OCI-LY7 (cell line): Measurements from ENCODE around the gene SIRPA. TPM values are rescaled to one million over a fixed set of nuclear protein-coding genes. Genes with fewer than 3 reads are reported as not detected.

Experiments used
- BruUV-seq: library from RNA; stranded (reverse); fragments of 400-500 nt; replicated peaks from 2 replicates; lab custom pipeline; 2021; lab: Mats Ljungman, UMichigan
- CTCF ChIA-PET: fragments of 300-600 bp; sonication (Branson Sonifier 250); formaldehyde crosslinking; loops from one replicate; lab custom pipeline; 2022; ENCODE audit warnings: antibody characterized with exemption; ENCODE audit not compliant: unreplicated experiment; lab: Charles Lee
- POLR2A ChIA-PET: fragments of 300-600 bp; sonication (Branson Sonifier 250); formaldehyde crosslinking; loops from one replicate; lab custom pipeline; 2022; ENCODE audit warnings: antibody characterized with exemption; lab: Charles Lee
- DNase-seq: peaks from one replicate; pipeline ENCODE4 v3.0.0-alpha.2; 2015; ENCODE audit warnings: low spot score
- H2AFZ ChIP-seq: fragments of 200-600 bp; sonication (generic), shearing (Covaris generic); 2 replicates; pipeline ENCODE4 v1.6.1; 2014; ENCODE audit warnings: mild to moderate bottlenecking, antibody characterized with exemption, low read length, moderate library complexity
- H3K27ac ChIP-seq: fragments of 200-600 bp; sonication (generic); 2 replicates; pipeline ENCODE4 v1.5.1; 2014; ENCODE audit warnings: mixed run types, low read depth, mild to moderate bottlenecking, moderate library complexity, low read length, inconsistent platforms; ENCODE audit not compliant: poor library complexity, severe bottlenecking
- H3K36me3 ChIP-seq: fragments of 200-600 bp; sonication (generic); 2 replicates; pipeline ENCODE4 v1.6.1; 2014; ENCODE audit warnings: mild to moderate bottlenecking, antibody characterized with exemption, low read length, moderate library complexity, mixed read lengths; ENCODE audit not compliant: insufficient read depth
- H3K4me1 ChIP-seq: fragments of 200-600 bp; sonication (generic); 2 replicates; pipeline ENCODE4 v1.5.1; 2014; ENCODE audit warnings: mild to moderate bottlenecking, low read length; ENCODE audit not compliant: insufficient read depth, poor library complexity, severe bottlenecking
- H3K4me2 ChIP-seq: fragments of 200-600 bp; sonication (generic); 2 replicates; pipeline ENCODE4 v1.6.1; 2014; ENCODE audit warnings: mild to moderate bottlenecking, low read length
- H3K4me3 ChIP-seq: fragments of 200-600 bp; sonication (generic); 2 replicates; pipeline ENCODE4 v1.5.1; 2014; ENCODE audit warnings: mild to moderate bottlenecking, low read depth, low read length; ENCODE audit not compliant: poor library complexity, severe bottlenecking
- H3K79me2 ChIP-seq: fragments of 200-600 bp; sonication (generic); 2 replicates; pipeline ENCODE4 v1.6.1; 2016; ENCODE audit warnings: low read depth, mild to moderate bottlenecking, low read length, moderate library complexity, mixed read lengths; ENCODE audit not compliant: insufficient read depth
- H3K9me2 ChIP-seq: fragments of 200-600 bp; sonication (generic); 2 replicates; pipeline ENCODE4 v1.6.1; 2016; ENCODE audit warnings: mild to moderate bottlenecking, low read length, mixed read lengths; ENCODE audit not compliant: insufficient read depth
- H3K9me3 ChIP-seq: fragments of 200-600 bp; sonication (generic); 2 replicates; pipeline ENCODE4 v1.6.1; 2014; ENCODE audit warnings: mild to moderate bottlenecking, mixed run types, low read length, mixed read lengths
- H4K20me1 ChIP-seq: fragments of 200-600 bp; sonication (generic); 2 replicates; pipeline ENCODE4 v1.6.1; 2014; ENCODE audit warnings: mild to moderate bottlenecking, antibody characterized with exemption, low read length, moderate library complexity, mixed read lengths; ENCODE audit not compliant: insufficient read depth
- CTCF ChIP-seq: fragments of 200-600 bp; sonication (generic); conservative IDR thresholded peaks from 2 replicates; pipeline ENCODE4 v1.5.1; 2014; ENCODE audit warnings: mild to moderate bottlenecking, antibody characterized with exemption, low read length, moderate library complexity, mixed read lengths
- EZH2phosphoT487 ChIP-seq: fragments of 200-600 bp; sonication (generic); IDR thresholded peaks from 2 replicates; pipeline ENCODE4 v1.6.1; 2018; ENCODE audit warnings: low read depth, borderline replicate concordance, mild to moderate bottlenecking, mixed run types, antibody characterized with exemption, low read length, moderate library complexity, mixed read lengths
- intact Hi-C: fragments of 100-400 bp; cut with micrococcal nuclease; formaldehyde crosslinking; loops from one replicate; pipeline ENCODE4 v1.10.0; 2022; ENCODE audit not compliant: unreplicated experiment
- total RNA-seq, 2 experiments: library from RNA; depleted of rRNA in 1 of 2; stranded (reverse); fragments of >200 nt in 1 of 2; shearing (Covaris generic) in 1 of 2; gene quantifications; 2 replicates each; pipeline ENCODE4 v1.2.3, GENCODE V29; 2014 to 2022

Gene SIRPA
- total RNA-seq, 2 experiments from 2014 or later: not detected

GRCh38 chr20:1893721-1894470 lies 1.3 kb upstream of the SIRPA start:
- Histone ChIP-seq H3K27ac (no peak overlapping the region), H3K4me2 (no peak overlapping the region), H4K20me1 (no peaks in the 10 kb centered on the region), H3K9me2 (no peaks in the 10 kb centered on the region), H3K79me2 (no peaks in the 10 kb centered on the region), H3K4me3 (no peak overlapping the region), H3K36me3 (no peaks in the 10 kb centered on the region), H3K9me3 (no peaks in the 10 kb centered on the region), H2AFZ (no peak overlapping the region), H3K4me1 (peaks cover 19% of the 10 kb centered on the region)
- ChIA-PET POLR2A (no interaction called here), CTCF (no interaction called here)
- TF ChIP-seq EZH2phosphoT487 (no peak), CTCF (no peak)
- intact Hi-C loops: no loop called here
- DNase-seq: no peak
- no TSS peak for BruUV-seq

- no peaks in the 10 kb centered on the region for H3K36me3 ChIP-seq
- ChIA-PET POLR2A (no interaction called here), CTCF (no interaction called here)
- H3K9me3 ChIP-seq: no peaks in the 10 kb centered on the region
- intact Hi-C loops: no loop called here
- H2AFZ ChIP-seq: no peak overlapping the region
- H3K4me3 ChIP-seq: no peak overlapping the region
- TF ChIP-seq CTCF (no peak), EZH2phosphoT487 (no peak)
- no peak for DNase-seq
- no peaks in the 10 kb centered on the region for H4K20me1 ChIP-seq
- peaks cover 19% of the 10 kb centered on the region for H3K4me1 ChIP-seq
- H3K9me2 ChIP-seq: no peaks in the 10 kb centered on the region
- no TSS peak for BruUV-seq
- H3K27ac ChIP-seq: no peak overlapping the region
- H3K4me2 ChIP-seq: no peak overlapping the region
- no peaks in the 10 kb centered on the region for H3K79me2 ChIP-seq
Measured at GRCh38 chr20:1894471-1894950, 696 bp upstream of the SIRPA start.
